Activated CD4-positive, alpha-beta T cell treated with anti-CD3 and anti-CD28 coated beads, Interleukin-2, amount 10 ng/mL, durations not matched to agents 7 days and 5 days (primary cell): ENCODE data around the gene ZFAND3. TPM values are rescaled to one million over a fixed set of nuclear protein-coding genes. Genes with fewer than 3 reads are reported as not detected.

ENCODE experiments used
- CTCF ChIA-PET: fragments of 350-600 bp; sonication (Branson Sonifier 250); formaldehyde crosslinking; loops from one replicate; lab custom pipeline; 2021; ENCODE audit warnings: antibody characterized with exemption; lab: Charles Lee
- POLR2A ChIA-PET: fragments of 350-600 bp; sonication (Branson Sonifier 250); formaldehyde crosslinking; loops from one replicate; lab custom pipeline; 2021; ENCODE audit warnings: antibody characterized with exemption; lab: Charles Lee
- DNase-seq: peaks from one replicate; pipeline ENCODE4 v3.0.0-alpha.2; 2020
- H3K27ac Mint-ChIP-seq: one replicate; pipeline ENCODE4 v1.8.0; 2021; ENCODE audit warnings: mild to moderate bottlenecking, moderate library complexity, mixed read lengths
- H3K27me3 Mint-ChIP-seq: one replicate; pipeline ENCODE4 v1.8.0; 2021; ENCODE audit warnings: mixed read lengths
- H3K36me3 Mint-ChIP-seq: one replicate; pipeline ENCODE4 v1.8.0; 2021; ENCODE audit warnings: low read depth, mixed read lengths
- H3K4me1 Mint-ChIP-seq: one replicate; pipeline ENCODE4 v1.8.0; 2021; ENCODE audit warnings: mixed read lengths
- H3K4me3 Mint-ChIP-seq: one replicate; pipeline ENCODE4 v1.8.0; 2021; ENCODE audit warnings: mild to moderate bottlenecking, moderate library complexity, mixed read lengths
- H3K9me3 Mint-ChIP-seq: one replicate; pipeline ENCODE4 v1.8.0; 2021; ENCODE audit warnings: mixed read lengths
- total RNA-seq, 2 experiments: library from RNA; stranded (reverse); gene quantifications; one replicate each; pipeline ENCODE4 v1.2.3, GENCODE V29; 2021

The ZFAND3 gene
- total RNA-seq, 2 experiments from 2014 or later, result 27.4 to 34.7 TPM

- Mint-ChIP-seq H3K4me1 (peaks cover 2% of the 10 kb centered on the region), H3K36me3 (no peaks in the 10 kb centered on the region), H3K27me3 (no peaks in the 10 kb centered on the region), H3K9me3 (no peaks in the 10 kb centered on the region), H3K4me3 (no peak overlapping the region), H3K27ac (no peak overlapping the region)
- ChIA-PET CTCF (no interaction called here), POLR2A (no interaction called here)
- no peak for DNase-seq
Observed at GRCh38 chr6:38174315-38174714, 354.8 kb downstream of the ZFAND3 start.

- Mint-ChIP-seq H3K4me1 (peaks cover 2% of the 10 kb centered on the region), H3K36me3 (no peaks in the 10 kb centered on the region), H3K4me3 (no peak overlapping the region), H3K27me3 (no peaks in the 10 kb centered on the region), H3K9me3 (no peaks in the 10 kb centered on the region), H3K27ac (no peak overlapping the region)
- DNase-seq, result no peak
- CTCF ChIA-PET, result no interaction called here
- POLR2A ChIA-PET, result no interaction called here
Observed at GRCh38 chr6:38174806-38175495, 355.4 kb downstream of the ZFAND3 start.

- Mint-ChIP-seq H3K27me3 (no peaks in the 10 kb centered on the region), H3K27ac (no peak overlapping the region), H3K9me3 (no peaks in the 10 kb centered on the region), H3K4me1 (peaks cover 2% of the 10 kb centered on the region), H3K4me3 (no peak overlapping the region), H3K36me3 (no peaks in the 10 kb centered on the region)
- ChIA-PET CTCF (no interaction called here), POLR2A (no interaction called here)
- DNase-seq, result no peak
Observed at GRCh38 chr6:38175786-38176185, 356.3 kb downstream of the ZFAND3 start.

GRCh38 chr6:38176797-38177751 lies 357.5 kb downstream of the ZFAND3 start:
- CTCF ChIA-PET, result no interaction called here
- no peak overlapping the region for H3K4me3 Mint-ChIP-seq
- H3K36me3 Mint-ChIP-seq, result no peaks in the 10 kb centered on the region
- H3K4me1 Mint-ChIP-seq, result peaks cover 2% of the 10 kb centered on the region
- H3K9me3 Mint-ChIP-seq, result no peaks in the 10 kb centered on the region
- H3K27ac Mint-ChIP-seq, result no peak overlapping the region
- no peak for DNase-seq
- POLR2A ChIA-PET, result no interaction called here
- no peaks in the 10 kb centered on the region for H3K27me3 Mint-ChIP-seq

- H3K27me3 Mint-ChIP-seq, result no peaks in the 10 kb centered on the region
- DNase-seq, result no peak
- no peak overlapping the region for H3K27ac Mint-ChIP-seq
- H3K36me3 Mint-ChIP-seq, result no peaks in the 10 kb centered on the region
- H3K4me3 Mint-ChIP-seq, result no peak overlapping the region
- H3K9me3 Mint-ChIP-seq, result no peaks in the 10 kb centered on the region
- ChIA-PET CTCF (no interaction called here), POLR2A (no interaction called here)
- H3K4me1 Mint-ChIP-seq, result peaks cover 2% of the 10 kb centered on the region
Observed at GRCh38 chr6:38177882-38178583, 358.5 kb downstream of the ZFAND3 start.

GRCh38 chr6:38178584-38178886 lies 359.0 kb downstream of the ZFAND3 start:
- Mint-ChIP-seq H3K4me1 (peaks cover 2% of the 10 kb centered on the region), H3K36me3 (no peaks in the 10 kb centered on the region), H3K27me3 (no peaks in the 10 kb centered on the region), H3K27ac (no peak overlapping the region), H3K9me3 (no peaks in the 10 kb centered on the region), H3K4me3 (no peak overlapping the region)
- CTCF ChIA-PET, result no interaction called here
- no peak for DNase-seq
- POLR2A ChIA-PET, result no interaction called here

GRCh38 chr6:38179300-38179699 lies 359.8 kb downstream of the ZFAND3 start:
- DNase-seq, result no peak
- ChIA-PET CTCF (no interaction called here), POLR2A (no interaction called here)
- Mint-ChIP-seq H3K9me3 (no peaks in the 10 kb centered on the region), H3K27me3 (no peaks in the 10 kb centered on the region), H3K36me3 (no peaks in the 10 kb centered on the region), H3K4me1 (peaks cover 2% of the 10 kb centered on the region), H3K4me3 (no peak overlapping the region), H3K27ac (no peak overlapping the region)

GRCh38 chr6:38179794-38180430 lies 360.4 kb downstream of the ZFAND3 start:
- Mint-ChIP-seq H3K36me3 (no peaks in the 10 kb centered on the region), H3K27me3 (no peaks in the 10 kb centered on the region)
- CTCF ChIA-PET, result no interaction called here

GRCh38 chr6:38180586-38180985 lies 361.1 kb downstream of the ZFAND3 start:
- no peaks in the 10 kb centered on the region for H3K36me3 Mint-ChIP-seq
- no peak overlapping the region for H3K27ac Mint-ChIP-seq
- H3K4me3 Mint-ChIP-seq, result no peak overlapping the region
- no peaks in the 10 kb centered on the region for H3K9me3 Mint-ChIP-seq
- ChIA-PET POLR2A (no interaction called here), CTCF (no interaction called here)
- H3K4me1 Mint-ChIP-seq, result peaks cover 2% of the 10 kb centered on the region
- DNase-seq, result no peak
- no peaks in the 10 kb centered on the region for H3K27me3 Mint-ChIP-seq

More at GRCh38 chr6:38179794-38180430, 360.4 kb downstream of the ZFAND3 start:
- POLR2A ChIA-PET, result no interaction called here
- Mint-ChIP-seq H3K4me1 (peaks cover 2% of the 10 kb centered on the region), H3K4me3 (no peak overlapping the region), H3K27ac (no peak overlapping the region), H3K9me3 (no peaks in the 10 kb centered on the region)
- no peak for DNase-seq

GRCh38 chr6:38182426-38182825 lies 362.9 kb downstream of the ZFAND3 start:
- no peaks in the 10 kb centered on the region for H3K27me3 Mint-ChIP-seq
- no peak overlapping the region for H3K27ac Mint-ChIP-seq
- no peak for DNase-seq
- no peak overlapping the region for H3K4me3 Mint-ChIP-seq
- no peaks in the 10 kb centered on the region for H3K9me3 Mint-ChIP-seq
- CTCF ChIA-PET, result no interaction called here
- H3K36me3 Mint-ChIP-seq, result no peaks in the 10 kb centered on the region
- POLR2A ChIA-PET, result no interaction called here
- peaks cover 2% of the 10 kb centered on the region for H3K4me1 Mint-ChIP-seq

- Mint-ChIP-seq H3K4me3 (no peak overlapping the region), H3K27me3 (no peaks in the 10 kb centered on the region), H3K9me3 (no peaks in the 10 kb centered on the region), H3K4me1 (no peaks in the 10 kb centered on the region), H3K27ac (no peak overlapping the region), H3K36me3 (no peaks in the 10 kb centered on the region)
- no peak for DNase-seq
- CTCF ChIA-PET, result no interaction called here
- POLR2A ChIA-PET, result no interaction called here
Observed at GRCh38 chr6:38183856-38184584, 364.5 kb downstream of the ZFAND3 start.

GRCh38 chr6:38184585-38185080 lies 365.1 kb downstream of the ZFAND3 start:
- Mint-ChIP-seq H3K9me3 (no peaks in the 10 kb centered on the region), H3K4me1 (no peaks in the 10 kb centered on the region), H3K36me3 (no peaks in the 10 kb centered on the region), H3K27me3 (no peaks in the 10 kb centered on the region), H3K4me3 (no peak overlapping the region), H3K27ac (no peak overlapping the region)
- ChIA-PET CTCF (no interaction called here), POLR2A (no interaction called here)
- DNase-seq, result no peak
